WERI-Rb-1 (cell line): ENCODE measurements around the gene HERC2.

Experiments used
- DNase-seq: peaks from one replicate; pipeline ENCODE4 v3.0.0-alpha.2; 2020
- H3K27ac ChIP-seq: fragments of 250-450 bp; sonication (Bioruptor Pico); 2 replicates; pipeline ENCODE4 v1.5.1; 2020; ENCODE audit warnings: mild to moderate bottlenecking, moderate library complexity
- H3K27me3 ChIP-seq: fragments of 250-450 bp; sonication (Bioruptor Pico); 2 replicates; pipeline ENCODE4 v1.5.1; 2021; ENCODE audit warnings: mild to moderate bottlenecking, low read depth, moderate library complexity; ENCODE audit not compliant: insufficient read depth, severe bottlenecking
- H3K36me3 ChIP-seq: fragments of 250-450 bp; sonication (Bioruptor Pico); 2 replicates; pipeline ENCODE4 v1.5.1; 2020; ENCODE audit warnings: mild to moderate bottlenecking, moderate library complexity
- H3K4me3 ChIP-seq: 2 replicates; pipeline ENCODE4 v1.5.1; 2011; ENCODE audit warnings: low read depth, mild to moderate bottlenecking, control low read depth, low read length
- H3K9me3 ChIP-seq: fragments of 250-450 bp; sonication (Bioruptor Pico); 2 replicates; pipeline ENCODE4 v1.5.1; 2021; ENCODE audit warnings: mild to moderate bottlenecking, moderate library complexity; ENCODE audit not compliant: severe bottlenecking
- CTCF ChIP-seq: IDR thresholded peaks from 2 replicates; pipeline ENCODE4 v1.5.1; 2011; ENCODE audit warnings: low read depth, mild to moderate bottlenecking, control low read depth, inconsistent platforms, low read length

HERC2 gene

GRCh38 chr15:28111543-28111942 lies 210.4 kb downstream of the HERC2 start:
- Histone ChIP-seq H3K36me3 (peaks cover 50% of the 10 kb centered on the region), H3K27me3 (no peaks in the 10 kb centered on the region), H3K9me3 (no peaks in the 10 kb centered on the region), H3K27ac (no peak overlapping the region), H3K4me3 (no peak overlapping the region)
- no peak for TF ChIP-seq CTCF
- DNase-seq = no peak

- Histone ChIP-seq H3K27ac (peak overlapping the region; percentile 46), H3K4me3 (no peak overlapping the region), H3K9me3 (no peaks in the 10 kb centered on the region), H3K36me3 (peaks cover 43% of the 10 kb centered on the region), H3K27me3 (no peaks in the 10 kb centered on the region)
- DNase-seq = peak; percentile 65
- no peak for TF ChIP-seq CTCF
Measured at GRCh38 chr15:28110481-28110881, 211.5 kb downstream of the HERC2 start.

GRCh38 chr15:28109626-28110455 lies 212.1 kb downstream of the HERC2 start:
- no peak for DNase-seq
- Histone ChIP-seq H3K4me3 (no peak overlapping the region), H3K27ac (peak overlapping the region; percentile 46), H3K27me3 (no peaks in the 10 kb centered on the region), H3K9me3 (no peaks in the 10 kb centered on the region), H3K36me3 (peaks cover 39% of the 10 kb centered on the region)
- no peak for TF ChIP-seq CTCF

- no peaks in the 10 kb centered on the region for H3K27me3 ChIP-seq
- no peaks in the 10 kb centered on the region for H3K9me3 ChIP-seq
- no peak overlapping the region for H3K27ac ChIP-seq
- no peak overlapping the region for H3K4me3 ChIP-seq
- TF ChIP-seq CTCF = no peak
- DNase-seq = no peak
- peaks cover 20% of the 10 kb centered on the region for H3K36me3 ChIP-seq
Measured at GRCh38 chr15:28107904-28108275, 214.1 kb downstream of the HERC2 start.

GRCh38 chr15:28107111-28107903 lies 214.7 kb downstream of the HERC2 start:
- no peak overlapping the region for H3K27ac ChIP-seq
- H3K27me3 ChIP-seq = no peaks in the 10 kb centered on the region
- no peak for DNase-seq
- no peak overlapping the region for H3K4me3 ChIP-seq
- H3K9me3 ChIP-seq = no peaks in the 10 kb centered on the region
- H3K36me3 ChIP-seq = peaks cover 14% of the 10 kb centered on the region
- TF ChIP-seq CTCF = no peak
